ENCODE measurements around the gene FHIP1A.

The FHIP1A gene

GRCh38 chr4:151446208-151446607 is 37.2 kb downstream of the FHIP1A start:
- no peak for DNase-seq
- intact Hi-C loops (cut with DNase I) = no loop called here

GRCh38 chr4:151454513-151454912 is 45.5 kb downstream of the FHIP1A start:
- intact Hi-C loops (cut with DNase I) = no loop called here
- DNase-seq = no peak

GRCh38 chr4:151455212-151455611 is 46.2 kb downstream of the FHIP1A start:
- intact Hi-C loops (cut with DNase I) = no loop called here

GRCh38 chr4:151458148-151458547 is 49.2 kb downstream of the FHIP1A start:
- DNase-seq = no peak
- intact Hi-C loops (cut with DNase I) = no loop called here

More at GRCh38 chr4:151455212-151455611, 46.2 kb downstream of the FHIP1A start:
- DNase-seq = no peak

All from posterior cingulate gyrus (tissue), 11 donors.